Activated CD4-positive, alpha-beta T cell treated with anti-CD3 and anti-CD28 coated beads, Interleukin-2, amount 50 U/mL, for 1 hour (primary cell): ENCODE measurements around the gene PIP5K1A.

Experiments
- DNase-seq: peaks from one replicate; pipeline ENCODE4 v3.0.0-alpha.2; 2020

PIP5K1A gene

DNA sequence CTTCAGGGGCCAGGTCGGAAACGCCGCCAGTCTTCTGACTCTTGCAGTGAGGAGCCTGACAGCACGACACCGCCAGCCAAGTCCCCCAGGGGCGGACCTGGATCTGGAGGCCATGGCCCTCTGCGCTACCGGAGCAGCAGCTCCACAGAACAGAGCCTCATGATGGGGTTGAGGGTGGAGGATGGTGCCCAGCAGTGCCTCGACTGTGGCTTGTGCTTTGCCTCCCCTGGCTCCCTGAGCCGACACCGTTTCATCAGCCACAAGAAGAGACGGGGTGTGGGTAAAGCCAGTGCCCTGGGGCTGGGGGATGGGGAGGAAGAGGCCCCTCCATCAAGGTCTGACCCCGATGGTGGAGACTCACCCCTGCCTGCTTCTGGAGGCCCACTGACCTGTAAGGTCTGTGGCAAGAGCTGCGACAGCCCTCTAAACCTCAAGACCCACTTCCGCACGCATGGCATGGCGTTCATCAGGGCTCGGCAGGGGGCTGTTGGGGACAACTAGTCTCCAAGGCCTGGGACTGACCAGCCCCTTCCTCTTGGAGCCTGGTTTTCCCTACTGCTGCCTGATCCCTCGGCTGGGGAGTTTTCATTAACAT lies 92.5 kb downstream of the PIP5K1A start:
- DNase-seq: no peak

DNA sequence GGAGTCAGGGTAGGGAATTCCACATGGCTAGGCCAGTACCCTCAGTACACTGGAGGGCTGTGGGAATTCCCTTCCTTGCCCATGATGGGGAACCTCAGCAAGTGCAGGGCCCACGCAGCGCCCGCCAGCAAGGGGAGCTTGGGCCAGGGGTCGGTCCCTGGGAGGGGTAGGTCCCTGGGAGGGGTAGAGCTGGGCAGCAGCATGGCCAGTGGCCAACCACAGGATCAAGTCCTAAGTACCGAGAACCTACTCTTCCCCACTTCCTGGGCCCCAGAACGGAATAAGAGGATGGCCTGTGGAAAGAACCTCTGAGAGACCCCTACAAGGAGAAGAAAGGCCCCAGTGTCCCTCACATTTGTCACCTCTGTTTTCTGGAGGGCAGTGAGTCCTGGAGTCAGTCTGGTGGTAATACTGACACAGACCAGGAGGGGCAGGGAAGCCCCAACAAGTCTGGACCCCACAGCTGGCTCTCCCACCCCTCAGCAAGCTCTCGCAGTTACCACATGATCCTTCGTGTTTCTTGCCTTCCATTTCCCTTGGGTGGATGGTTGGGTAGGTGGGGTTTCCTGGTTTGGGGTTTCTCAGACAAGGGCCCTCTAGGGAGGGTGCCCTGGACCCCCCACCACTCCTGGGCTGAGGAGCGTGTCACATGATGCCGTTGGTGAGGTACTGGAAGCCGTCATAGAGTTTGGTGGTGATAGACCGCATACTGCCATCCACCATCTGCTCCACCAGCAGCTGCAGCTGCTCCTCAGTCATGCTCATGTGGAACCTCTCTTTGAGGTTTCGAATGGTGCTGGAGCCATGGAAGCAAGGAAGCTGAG lies 94.1 kb downstream of the PIP5K1A start:
- no peak for DNase-seq

DNA sequence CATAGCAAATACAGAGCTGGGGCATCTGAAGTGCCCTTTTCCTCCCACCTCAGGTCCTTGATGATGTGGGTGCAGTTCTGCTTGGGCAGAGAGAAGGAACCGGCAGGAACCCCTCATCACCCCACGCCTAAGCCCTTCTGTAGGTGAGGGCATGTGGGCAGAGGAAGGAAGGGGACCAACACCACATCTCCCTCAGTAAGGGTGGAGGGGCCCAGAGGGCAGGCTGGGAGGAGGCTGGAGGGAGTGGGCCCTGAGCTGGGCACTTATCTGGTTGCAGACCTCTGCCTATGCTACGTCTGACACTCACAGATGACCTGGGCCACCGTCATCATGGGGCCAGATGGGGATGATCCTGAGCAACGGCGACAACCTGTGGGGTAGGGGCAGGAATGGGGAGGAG lies 94.7 kb downstream of the PIP5K1A start:
- no peak for DNase-seq

DNA sequence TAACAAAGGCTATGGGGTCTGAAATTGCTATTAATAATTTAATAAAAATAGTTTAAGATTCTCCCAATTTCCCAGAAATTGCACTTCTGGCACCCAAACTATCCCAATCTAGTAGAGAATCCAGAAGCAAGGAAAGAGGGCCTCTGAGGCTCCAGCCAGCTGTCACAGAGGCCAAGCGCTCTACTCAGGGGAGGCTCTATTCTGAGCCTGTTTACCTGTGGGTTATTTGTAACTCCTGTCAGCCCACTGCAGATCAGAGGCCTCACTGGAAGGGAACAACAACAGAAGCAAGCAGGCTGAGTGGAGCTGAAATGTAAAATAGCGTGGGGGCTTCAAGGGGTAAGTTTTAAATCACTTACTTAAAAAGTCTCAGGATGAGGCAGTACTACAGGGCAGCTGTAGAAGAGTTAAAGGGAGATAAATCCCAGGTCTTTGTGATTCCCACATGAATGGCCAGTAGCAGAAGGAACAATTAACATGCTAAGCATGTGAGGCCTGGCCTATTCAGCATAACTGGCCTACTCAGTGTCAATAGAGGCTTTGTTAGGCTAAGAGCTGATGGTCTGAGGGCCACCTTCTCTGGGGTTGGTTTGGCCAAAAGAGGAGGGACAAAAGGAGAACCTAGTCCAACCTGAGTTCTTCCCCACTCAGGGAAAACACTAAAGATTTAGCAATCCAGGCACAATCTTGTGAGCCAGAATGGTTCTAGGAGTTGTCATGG lies 96.5 kb downstream of the PIP5K1A start:
- DNase-seq: no peak
